ENCODE data around the gene ABHD15.

GRCh38 chr17:29582254-29582765 lies 15.5 kb upstream of the ABHD15 start:
- TF ChIP-seq POLR2A (IDR thresholded peaks at IDR 0.05; ENCODE audit: low read depth, low read length) = no peak
- no peak for TF ChIP-seq POLR2AphosphoS5 (IDR thresholded peaks at IDR 0.05; ENCODE audit: low read depth, low read length)
- TF ChIP-seq TAF1 (IDR thresholded peaks at IDR 0.05; ENCODE audit: low read depth, low read length) = no peak
- no peak for TF ChIP-seq SPI1 (IDR thresholded peaks at IDR 0.05; ENCODE audit: low read depth, low read length)
- TF ChIP-seq PAX5 (IDR thresholded peaks at IDR 0.05; ENCODE audit: insufficient read depth, low read length, severe bottlenecking) = no peak
- no peak for TF ChIP-seq POU2F2 (IDR thresholded peaks at IDR 0.05; ENCODE audit: low read depth, low read length)

All from GM12891 (cell line).